Vagina (tissue), 2 donors: Measurements from ENCODE around the gene ZNF318. TPM values are rescaled to one million over a fixed set of nuclear protein-coding genes. Genes with fewer than 3 reads are reported as not detected.

Experiments
- DNase-seq, 2 donors: peaks; one replicate each; pipeline ENCODE4 v3.0.0-alpha.2; 2017; ENCODE audit errors: extremely low spot score in 2 of 2
- H3K27ac ChIP-seq: fragments of 200-600 bp; sonication (generic); one replicate; pipeline ENCODE4 v1.5.1; 2019
- H3K27me3 ChIP-seq: fragments of 200-600 bp; sonication (generic); one replicate; pipeline ENCODE4 v1.5.1; 2019
- H3K36me3 ChIP-seq, 2 donors: fragments of 200-600 bp; sonication (generic); one replicate each; pipeline ENCODE4 v1.5.1; 2017 to 2019
- H3K4me1 ChIP-seq: fragments of 200-600 bp; sonication (generic); one replicate; pipeline ENCODE4 v1.5.1; 2019
- H3K4me3 ChIP-seq, 2 donors: fragments of 200-600 bp; sonication (generic); 1 replicate in 1 of 2; 2 replicates in 1 of 2; pipeline ENCODE4 v1.5.1; 2016 to 2019
- H3K9me3 ChIP-seq: fragments of 200-600 bp; sonication (generic); one replicate; pipeline ENCODE4 v1.5.1; 2019
- CTCF ChIP-seq, 3 experiments: fragments of 450-650 bp in 2 of 3; fragments of 200-600 bp in 1 of 3; sonication (generic) in 1 of 3; IDR thresholded peaks; one replicate each; pipeline ENCODE4 v1.5.1; 2017 to 2019; ENCODE audit warnings: antibody characterized with exemption in 3 of 3, mild to moderate bottlenecking in 2 of 3, moderate library complexity in 2 of 3
- POLR2A ChIP-seq, 2 donors: fragments of 450-650 bp; IDR thresholded peaks; one replicate each; pipeline ENCODE4 v1.6.1; 2017; ENCODE audit warnings: antibody characterized with exemption in 2 of 2, mild to moderate bottlenecking in 2 of 2, moderate library complexity in 2 of 2
- POLR2AphosphoS5 ChIP-seq, 2 donors: sonication (generic); formaldehyde crosslinking; IDR thresholded peaks; one replicate each; pipeline ENCODE4 v1.9.0; 2017; ENCODE audit warnings: antibody characterized with exemption in 2 of 2, mild to moderate bottlenecking in 2 of 2, low read depth in 1 of 2; ENCODE audit not compliant: insufficient read depth in 1 of 2
- intact Hi-C: fragments of 100-400 bp; cut with DNase I; formaldehyde crosslinking; loops from one replicate; pipeline ENCODE4 v1.15.1; 2023
- total RNA-seq: library from RNA; depleted of rRNA; stranded (reverse); fragments of >200 nt; gene quantifications from one replicate; pipeline ENCODE4 v1.2.3, GENCODE V29; 2016

Gene ZNF318
- total RNA-seq, 1 donor from 2014 or later, result 17.2 TPM

GRCh38 chr6:43293698-43294097, 75.7 kb downstream of the ZNF318 start:
- TF ChIP-seq POLR2AphosphoS5 (IDR thresholded peaks at IDR 0.05; ENCODE audit: insufficient read depth in 1 of 2, low read depth in 1 of 2) (no peak), CTCF (IDR thresholded peaks at IDR 0.05) (no peak), POLR2A (IDR thresholded peaks at IDR 0.05) (no peak)
- intact Hi-C loops, result no loop called here
- Histone ChIP-seq H3K27ac (no peak overlapping the region), H3K4me1 (no peaks in the 10 kb centered on the region), H3K9me3 (no peaks in the 10 kb centered on the region), H3K4me3 (no peak overlapping the region), H3K27me3 (no peaks in the 10 kb centered on the region), H3K36me3 (no peaks in the 10 kb centered on the region)
- no peak for DNase-seq

- no peak overlapping the region for H3K27ac ChIP-seq
- TF ChIP-seq CTCF (IDR thresholded peaks at IDR 0.05) (no peak), POLR2A (IDR thresholded peaks at IDR 0.05) (no peak), POLR2AphosphoS5 (IDR thresholded peaks at IDR 0.05; ENCODE audit: insufficient read depth in 1 of 2, low read depth in 1 of 2) (no peak)
- intact Hi-C loops, result no loop called here
- H3K9me3 ChIP-seq, result no peaks in the 10 kb centered on the region
- no peak overlapping the region for H3K4me3 ChIP-seq
- no peaks in the 10 kb centered on the region for H3K27me3 ChIP-seq
- no peaks in the 10 kb centered on the region for H3K4me1 ChIP-seq
- DNase-seq, result no peak
- H3K36me3 ChIP-seq, result no peaks in the 10 kb centered on the region
Measured at GRCh38 chr6:43292763-43293318, 76.6 kb downstream of the ZNF318 start.

GRCh38 chr6:43292341-43292740, 77.1 kb downstream of the ZNF318 start:
- no peak for DNase-seq
- Histone ChIP-seq H3K9me3 (no peaks in the 10 kb centered on the region), H3K36me3 (no peaks in the 10 kb centered on the region), H3K27ac (no peak overlapping the region), H3K4me3 (no peak overlapping the region), H3K27me3 (no peaks in the 10 kb centered on the region), H3K4me1 (no peaks in the 10 kb centered on the region)
- TF ChIP-seq CTCF (IDR thresholded peaks at IDR 0.05) (no peak), POLR2A (IDR thresholded peaks at IDR 0.05) (no peak)
- intact Hi-C loops, result no loop called here

GRCh38 chr6:43291708-43292107, 77.7 kb downstream of the ZNF318 start:
- Histone ChIP-seq H3K9me3 (no peaks in the 10 kb centered on the region), H3K27me3 (no peaks in the 10 kb centered on the region), H3K36me3 (no peaks in the 10 kb centered on the region), H3K4me1 (no peaks in the 10 kb centered on the region), H3K27ac (no peak overlapping the region), H3K4me3 (no peak overlapping the region)
- DNase-seq, result no peak
- TF ChIP-seq CTCF (IDR thresholded peaks at IDR 0.05) (no peak), POLR2AphosphoS5 (IDR thresholded peaks at IDR 0.05; ENCODE audit: insufficient read depth in 1 of 2, low read depth in 1 of 2) (no peak), POLR2A (IDR thresholded peaks at IDR 0.05) (no peak)
- intact Hi-C loops, result no loop called here

DNA sequence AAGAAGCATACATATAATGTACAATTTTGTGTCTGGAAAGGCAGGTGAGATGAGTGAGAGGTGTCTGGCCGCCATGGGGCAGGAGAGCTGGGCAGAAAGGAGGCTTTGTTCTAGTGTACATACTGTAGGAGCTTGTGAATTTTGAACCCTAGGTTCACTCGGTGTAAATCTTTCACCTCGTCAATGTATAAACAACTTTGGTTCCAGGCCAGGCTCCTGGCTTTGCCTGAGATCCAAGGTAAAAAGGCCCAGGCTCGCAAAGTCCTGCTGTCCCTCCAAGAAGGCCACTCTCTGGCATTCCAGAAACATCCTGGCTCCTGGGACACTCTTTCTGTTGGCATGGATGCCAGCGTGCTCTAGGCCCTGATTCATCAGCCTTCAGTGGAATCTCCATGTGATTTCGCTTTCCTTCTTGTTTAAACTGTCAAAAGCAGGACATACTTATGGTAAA, 78.5 kb downstream of the ZNF318 start:
- Histone ChIP-seq H3K36me3 (no peaks in the 10 kb centered on the region), H3K27ac (no peak overlapping the region), H3K4me1 (no peaks in the 10 kb centered on the region), H3K9me3 (no peaks in the 10 kb centered on the region), H3K4me3 (no peak overlapping the region), H3K27me3 (no peaks in the 10 kb centered on the region)
- no peak for TF ChIP-seq POLR2A (IDR thresholded peaks at IDR 0.05)
- TF ChIP-seq CTCF (IDR thresholded peaks at IDR 0.05), result no peak
- TF ChIP-seq POLR2AphosphoS5 (IDR thresholded peaks at IDR 0.05; ENCODE audit: insufficient read depth in 1 of 2, low read depth in 1 of 2), result no peak
- intact Hi-C loops, result no loop called here
- no peak for DNase-seq
